Activated CD8-positive, alpha-beta T cell treated with anti-CD3 and anti-CD28 coated beads, Interleukin-2, amount 10 ng/mL, durations not matched to agents 7 days and 5 days (primary cell): ENCODE data around the gene CSNK1G2. TPM values are rescaled to one million over a fixed set of nuclear protein-coding genes. Genes with fewer than 3 reads are reported as not detected.

Experiments
- ATAC-seq: fragments of 150-1000 bp; cut with Tn5 transposase; one replicate; pipeline ENCODE4 v1.10.0; 2021; ENCODE audit warnings: moderate library complexity
- CTCF ChIA-PET: fragments of 350-600 bp; sonication (Branson Sonifier 250); formaldehyde crosslinking; loops from one replicate; lab custom pipeline; 2021; ENCODE audit warnings: antibody characterized with exemption; lab: Charles Lee
- POLR2A ChIA-PET: fragments of 350-600 bp; sonication (Branson Sonifier 250); formaldehyde crosslinking; loops from one replicate; lab custom pipeline; 2021; ENCODE audit warnings: antibody characterized with exemption; lab: Charles Lee
- DNase-seq: peaks from one replicate; pipeline ENCODE4 v3.0.0-alpha.2; 2020
- H3K27ac Mint-ChIP-seq: one replicate; pipeline ENCODE4 v1.8.0; 2021; ENCODE audit warnings: mild to moderate bottlenecking, mixed read lengths
- H3K27me3 Mint-ChIP-seq: one replicate; pipeline ENCODE4 v1.8.0; 2021; ENCODE audit warnings: low read depth, mixed read lengths
- H3K36me3 Mint-ChIP-seq: one replicate; pipeline ENCODE4 v1.8.0; 2021; ENCODE audit warnings: low read depth, mixed read lengths
- H3K4me1 Mint-ChIP-seq: one replicate; pipeline ENCODE4 v1.8.0; 2021; ENCODE audit warnings: low read depth, mixed read lengths
- H3K4me3 Mint-ChIP-seq: one replicate; pipeline ENCODE4 v1.8.0; 2021; ENCODE audit warnings: mild to moderate bottlenecking, mixed read lengths
- H3K9me3 Mint-ChIP-seq: one replicate; pipeline ENCODE4 v1.8.0; 2022; ENCODE audit warnings: mixed read lengths; ENCODE audit not compliant: insufficient read depth
- total RNA-seq, 2 experiments: library from RNA; stranded (reverse); gene quantifications; one replicate each; pipeline ENCODE4 v1.2.3, GENCODE V29; 2021

The CSNK1G2 gene
- total RNA-seq, 2 experiments from 2014 or later: 103 to 105 TPM

GRCh38 chr19:1935484-1936208, 5.3 kb upstream of the CSNK1G2 start:
- Mint-ChIP-seq H3K9me3 (peaks cover 6% of the 10 kb centered on the region), H3K27me3 (peaks cover 6% of the 10 kb centered on the region), H3K27ac (no peak overlapping the region), H3K4me3 (no peak overlapping the region), H3K36me3 (peaks cover 25% of the 10 kb centered on the region), H3K4me1 (peaks cover 28% of the 10 kb centered on the region)
- peak; percentile 33 for DNase-seq
- ChIA-PET POLR2A (no interaction called here), CTCF (interaction anchor here (1.3 kb wide), 1 partner anchor 10 kb away, joined by 4 read pairs; no protein-coding TSS in a partner anchor)
- no peak for ATAC-seq

- POLR2A ChIA-PET: no interaction called here
Measured at GRCh38 chr19:1936430-1936829, 4.5 kb upstream of the CSNK1G2 start.

GRCh38 chr19:1936916-1937610, 3.9 kb upstream of the CSNK1G2 start:
- H3K4me1 Mint-ChIP-seq: peaks cover 28% of the 10 kb centered on the region
- H3K27me3 Mint-ChIP-seq: no peaks in the 10 kb centered on the region
- H3K9me3 Mint-ChIP-seq: no peaks in the 10 kb centered on the region
- ChIA-PET POLR2A (no interaction called here), CTCF (interaction anchor here (1.4 to 2.0 kb wide), 2 partner anchors 9 to 39 kb away, joined by 4 to 6 read pairs; no protein-coding TSS in a partner anchor)
- peak overlapping the region; percentile 25 for H3K27ac Mint-ChIP-seq
- DNase-seq (no peak), ATAC-seq (no peak)
- H3K4me3 Mint-ChIP-seq: no peak overlapping the region
- peaks cover 22% of the 10 kb centered on the region for H3K36me3 Mint-ChIP-seq

More at GRCh38 chr19:1936430-1936829, 4.5 kb upstream of the CSNK1G2 start:
- Mint-ChIP-seq H3K4me1 (peaks cover 28% of the 10 kb centered on the region), H3K4me3 (no peak overlapping the region), H3K36me3 (peaks cover 25% of the 10 kb centered on the region), H3K27ac (peak overlapping the region; percentile 25), H3K9me3 (peaks cover 5% of the 10 kb centered on the region), H3K27me3 (peaks cover 5% of the 10 kb centered on the region)
- CTCF ChIA-PET: interaction anchor here (1.3 to 2.0 kb wide), 3 partner anchors 8 to 39 kb away, joined by 4 to 6 read pairs (median 4); no protein-coding TSS in a partner anchor
- ATAC-seq (no peak), DNase-seq (no peak)

GRCh38 chr19:1938071-1938470, 2.9 kb upstream of the CSNK1G2 start:
- ChIA-PET CTCF (interaction anchor here (2.0 kb wide), 1 partner anchor 10 kb away, joined by 6 read pairs; no protein-coding TSS in a partner anchor), POLR2A (no interaction called here)

GRCh38 chr19:1942078-1942933, 1.3 kb downstream of the CSNK1G2 start:
- Mint-ChIP-seq H3K27me3 (no peaks in the 10 kb centered on the region), H3K36me3 (peaks cover 23% of the 10 kb centered on the region), H3K9me3 (no peaks in the 10 kb centered on the region), H3K27ac (peak overlapping the region; percentile 96), H3K4me3 (peak overlapping the region; percentile 99), H3K4me1 (peaks cover 39% of the 10 kb centered on the region)
- ChIA-PET CTCF (interaction anchor here (0.6 to 1.5 kb wide), 4 partner anchors 45 to 128 kb away, joined by 3 to 5 read pairs (median 3); no protein-coding TSS in a partner anchor), POLR2A (interaction anchor here (0.6 to 1.4 kb wide), 6 partner anchors 25 to 411 kb away, joined by 3 to 5 read pairs (median 3); partner anchors contain the start of gene AP3D1)
- DNase-seq: peak; percentile 84
- peak; percentile 54 for ATAC-seq

More at GRCh38 chr19:1938071-1938470, 2.9 kb upstream of the CSNK1G2 start:
- Mint-ChIP-seq H3K4me3 (no peak overlapping the region), H3K27me3 (no peaks in the 10 kb centered on the region), H3K4me1 (peaks cover 32% of the 10 kb centered on the region), H3K36me3 (peaks cover 29% of the 10 kb centered on the region), H3K27ac (no peak overlapping the region), H3K9me3 (no peaks in the 10 kb centered on the region)
- no peak for DNase-seq
- ATAC-seq: no peak

- Mint-ChIP-seq H3K4me1 (peaks cover 34% of the 10 kb centered on the region), H3K36me3 (peaks cover 23% of the 10 kb centered on the region), H3K9me3 (no peaks in the 10 kb centered on the region), H3K27me3 (no peaks in the 10 kb centered on the region), H3K4me3 (peak overlapping the region; percentile 99), H3K27ac (peak overlapping the region; percentile 96)
- DNase-seq (no peak), ATAC-seq (peak; percentile 1)
- ChIA-PET POLR2A (interaction anchor here (0.7 to 1.4 kb wide), 4 partner anchors 46 to 209 kb away, joined by 3 to 5 read pairs (median 4); partner anchors contain the start of gene AP3D1), CTCF (interaction anchor here (0.6 to 1.5 kb wide), 3 partner anchors 46 to 127 kb away, joined by 3 to 5 read pairs (median 3); no protein-coding TSS in a partner anchor)
Measured at GRCh38 chr19:1942934-1943555, 2.1 kb downstream of the CSNK1G2 start.

GRCh38 chr19:1943661-1944087, 2.7 kb downstream of the CSNK1G2 start:
- no peak for ATAC-seq

GRCh38 chr19:1944088-1944915, 3.3 kb downstream of the CSNK1G2 start:
- ATAC-seq (no peak), DNase-seq (no peak)
- Mint-ChIP-seq H3K27me3 (no peaks in the 10 kb centered on the region), H3K4me1 (peaks cover 32% of the 10 kb centered on the region), H3K9me3 (no peaks in the 10 kb centered on the region), H3K27ac (peak overlapping the region; percentile 49), H3K36me3 (peaks cover 27% of the 10 kb centered on the region), H3K4me3 (peak overlapping the region; percentile 40)
- POLR2A ChIA-PET: interaction anchor here (0.7 kb wide), 1 partner anchor 99 kb away, joined by 3 read pairs; no protein-coding TSS in a partner anchor
- CTCF ChIA-PET: no interaction called here

More at GRCh38 chr19:1943661-1944087, 2.7 kb downstream of the CSNK1G2 start:
- DNase-seq: no peak
- CTCF ChIA-PET: interaction anchor here (1.0 to 1.5 kb wide), 2 partner anchors 46 to 126 kb away, joined by 3 to 5 read pairs; no protein-coding TSS in a partner anchor
- Mint-ChIP-seq H3K4me3 (peak overlapping the region; percentile 99), H3K27ac (peak overlapping the region; percentile 96), H3K27me3 (no peaks in the 10 kb centered on the region), H3K36me3 (peaks cover 25% of the 10 kb centered on the region), H3K9me3 (no peaks in the 10 kb centered on the region), H3K4me1 (peaks cover 34% of the 10 kb centered on the region)
- POLR2A ChIA-PET: interaction anchor here (0.7 kb wide), 2 partner anchors 69 to 100 kb away, joined by 3 to 5 read pairs; no protein-coding TSS in a partner anchor

GRCh38 chr19:1944916-1945561, 4.1 kb downstream of the CSNK1G2 start:
- POLR2A ChIA-PET: no interaction called here

More at GRCh38 chr19:1944916-1945561, 4.1 kb downstream of the CSNK1G2 start:
- Mint-ChIP-seq H3K27ac (no peak overlapping the region), H3K36me3 (peaks cover 27% of the 10 kb centered on the region), H3K27me3 (no peaks in the 10 kb centered on the region), H3K4me3 (no peak overlapping the region), H3K4me1 (peaks cover 25% of the 10 kb centered on the region), H3K9me3 (no peaks in the 10 kb centered on the region)
- CTCF ChIA-PET: interaction anchor here (1.3 to 1.5 kb wide), 2 partner anchors 9 to 16 kb away, joined by 4 read pairs; no protein-coding TSS in a partner anchor
- DNase-seq: no peak
- ATAC-seq: no peak
